ENCODE measurements around the gene WWC2.
"Not testable (repeated sequence)": the region's sequence is repeated elsewhere in the genome, so short reads cannot be mapped to it uniquely, and the experiment has no call there.

WWC2 gene

GRCh38 chr4:183299464-183299863, 200.4 kb downstream of the WWC2 start:
- no peak for DNase-seq (ENCODE audit: low spot score)

- DNase-seq (ENCODE audit: low spot score), result no peak
Measured at GRCh38 chr4:183300070-183300469, 201.0 kb downstream of the WWC2 start.

GRCh38 chr4:183300655-183301054, 201.6 kb downstream of the WWC2 start:
- DNase-seq (ENCODE audit: low spot score), result no peak

GRCh38 chr4:183303301-183303700, 204.2 kb downstream of the WWC2 start:
- DNase-seq (ENCODE audit: low spot score), result no peak

GRCh38 chr4:183304067-183304466, 205.0 kb downstream of the WWC2 start:
- no peak for DNase-seq (ENCODE audit: low spot score)

- DNase-seq (ENCODE audit: low spot score), result no peak
Measured at GRCh38 chr4:183304538-183304937, 205.5 kb downstream of the WWC2 start.

- DNase-seq (ENCODE audit: low spot score), result no peak
Measured at GRCh38 chr4:183306811-183307210, 207.8 kb downstream of the WWC2 start.

- DNase-seq (ENCODE audit: low spot score), result no peak
Measured at GRCh38 chr4:183312841-183313240, 213.8 kb downstream of the WWC2 start.

GRCh38 chr4:183314336-183314735, 215.3 kb downstream of the WWC2 start:
- DNase-seq (ENCODE audit: low spot score), result no peak

- DNase-seq (ENCODE audit: low spot score), result no peak
Measured at GRCh38 chr4:183314806-183315205, 215.7 kb downstream of the WWC2 start.

- no peak for DNase-seq (ENCODE audit: low spot score)
Measured at GRCh38 chr4:183318656-183319055, 219.6 kb downstream of the WWC2 start.

- no peak for DNase-seq (ENCODE audit: low spot score)
Measured at GRCh38 chr4:183320211-183321059, 221.4 kb downstream of the WWC2 start, which contains the start of gene CLDN22. CLDN22 (minus strand) TSS chr4:183320276; CDS start chr4:183320218, 58 bp downstream.

- no peak for DNase-seq (ENCODE audit: low spot score)
Measured at GRCh38 chr4:183321079-183321478, 222.0 kb downstream of the WWC2 start.

- no peak for DNase-seq (ENCODE audit: low spot score)
Measured at GRCh38 chr4:183321516-183321915, 222.5 kb downstream of the WWC2 start.

GRCh38 chr4:183322326-183322725, 223.3 kb downstream of the WWC2 start, which contains the start of gene CLDN24:
CLDN24 (minus strand) TSS chr4:183322426; CDS start chr4:183322426, 0 bp downstream.
- DNase-seq (ENCODE audit: low spot score), result no peak

GRCh38 chr4:183323295-183323694, 224.2 kb downstream of the WWC2 start:
- DNase-seq (ENCODE audit: low spot score), result no peak

- not testable (repeated sequence) for DNase-seq (ENCODE audit: low spot score)
Measured at GRCh38 chr4:183324056-183324455, 225.0 kb downstream of the WWC2 start.

GRCh38 chr4:183324619-183325018, 225.6 kb downstream of the WWC2 start:
- no peak for DNase-seq (ENCODE audit: low spot score)

- DNase-seq (ENCODE audit: low spot score), result not testable (repeated sequence)
Measured at GRCh38 chr4:183326387-183326786, 227.3 kb downstream of the WWC2 start.

- DNase-seq (ENCODE audit: low spot score), result no peak
Measured at GRCh38 chr4:183326853-183327252, 227.8 kb downstream of the WWC2 start.

- DNase-seq (ENCODE audit: low spot score), result no peak
Measured at GRCh38 chr4:183327827-183328226, 228.8 kb downstream of the WWC2 start.

- no peak for DNase-seq (ENCODE audit: low spot score)
Measured at GRCh38 chr4:183328832-183329231, 229.8 kb downstream of the WWC2 start.

- DNase-seq (ENCODE audit: low spot score), result no peak
Measured at GRCh38 chr4:183329244-183329643, 230.2 kb downstream of the WWC2 start.

All from hepatic stellate cell (primary cell).